Osteocyte (in vitro differentiated cells): Measurements from ENCODE around the gene DEGS2. TPM values are rescaled to one million over a fixed set of nuclear protein-coding genes. Genes with fewer than 3 reads are reported as not detected.
"Not testable (repeated sequence)": the region's sequence is repeated elsewhere in the genome, so short reads cannot be mapped to it uniquely, and the experiment has no call there.

Experiments
- DNase-seq: peaks from one replicate; pipeline ENCODE4 v3.0.0; 2021; ENCODE audit warnings: mixed read lengths; ENCODE audit not compliant: unreplicated experiment; ENCODE audit errors: extremely low spot score
- H3K27ac Mint-ChIP-seq: one replicate; pipeline ENCODE4 v1.8.0; 2021; ENCODE audit warnings: mild to moderate bottlenecking, mixed read lengths; ENCODE audit not compliant: unreplicated experiment
- H3K27me3 Mint-ChIP-seq: one replicate; pipeline ENCODE4 v1.8.0; 2021; ENCODE audit warnings: mixed read lengths; ENCODE audit not compliant: unreplicated experiment
- H3K36me3 Mint-ChIP-seq: one replicate; pipeline ENCODE4 v1.8.0; 2021; ENCODE audit warnings: mixed read lengths; ENCODE audit not compliant: unreplicated experiment
- H3K4me1 Mint-ChIP-seq: one replicate; pipeline ENCODE4 v1.8.0; 2021; ENCODE audit warnings: mixed read lengths; ENCODE audit not compliant: unreplicated experiment
- H3K4me3 Mint-ChIP-seq: one replicate; pipeline ENCODE4 v1.8.0; 2021; ENCODE audit warnings: mild to moderate bottlenecking, moderate library complexity, mixed read lengths; ENCODE audit not compliant: unreplicated experiment
- H3K9me3 Mint-ChIP-seq: one replicate; pipeline ENCODE4 v1.8.0; 2021; ENCODE audit warnings: mixed read lengths; ENCODE audit not compliant: unreplicated experiment
- long read RNA-seq: library from polyadenylated mRNA; unstranded; transcript quantifications from one replicate; pipeline ENCODE4 v2.0.0, GENCODE V29; 2021
- total RNA-seq: library from RNA; stranded (reverse); gene quantifications from 2 replicates; pipeline ENCODE4 v1.2.1, GENCODE V29; 2021
- TF ChIP-seq, protein P1 (sequence below): fragments of 200-600 bp; sonication (generic); IDR thresholded peaks from 2 replicates; pipeline ENCODE4 v1.5.0; 2021; ENCODE audit warnings: antibody characterized with exemption, mild to moderate bottlenecking, moderate library complexity

Gene DEGS2
- 0.19 and 0.21 TPM in 2 replicates for total RNA-seq
- long read RNA-seq = 0 reads

DNA sequence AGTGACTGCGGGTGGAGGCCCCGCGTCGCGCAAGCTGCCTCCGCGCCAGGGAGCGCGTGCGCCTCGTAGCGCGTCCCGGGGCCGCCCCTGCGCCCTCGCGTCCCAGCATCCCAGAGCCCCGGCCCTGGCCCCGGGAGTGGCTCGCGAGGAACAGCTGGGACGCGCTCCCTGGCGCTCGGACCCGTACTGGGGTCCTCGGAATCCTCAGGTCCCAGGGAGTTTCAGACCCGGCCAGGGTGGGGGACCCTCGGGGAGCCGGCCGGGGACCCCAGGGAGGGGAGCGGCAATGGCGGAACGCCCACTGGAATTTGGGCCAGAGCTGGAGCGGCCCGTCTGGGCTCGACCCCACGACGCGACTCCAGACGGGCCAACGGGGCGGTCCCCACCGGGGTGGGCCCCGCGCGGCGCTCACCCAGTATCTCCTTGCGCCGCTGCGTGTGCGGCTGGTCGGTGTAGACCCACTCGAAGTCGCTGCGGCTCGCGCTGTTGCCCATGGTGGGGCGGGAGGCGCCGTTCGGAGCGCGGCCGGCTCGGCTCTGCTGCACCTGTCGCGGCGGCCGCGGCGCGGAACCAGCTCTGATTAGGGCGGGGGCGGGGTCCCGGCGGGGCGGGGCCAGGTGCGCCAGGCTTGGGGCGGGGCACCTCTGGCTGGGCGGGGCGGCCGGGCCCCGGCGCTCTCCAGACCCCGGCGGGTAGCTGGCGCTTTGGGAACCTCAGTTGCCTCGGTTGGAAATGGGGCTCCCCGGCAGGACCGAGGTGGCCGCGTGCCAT lies at the start of gene DEGS2:
TSS of gene DEGS2 (minus strand) at position 552 of the 771 bp plus-strand sequence. CDS start at position 494, 58 bp downstream.
- peaks cover 22% of the 10 kb centered on the region for H3K27me3 Mint-ChIP-seq

DNA sequence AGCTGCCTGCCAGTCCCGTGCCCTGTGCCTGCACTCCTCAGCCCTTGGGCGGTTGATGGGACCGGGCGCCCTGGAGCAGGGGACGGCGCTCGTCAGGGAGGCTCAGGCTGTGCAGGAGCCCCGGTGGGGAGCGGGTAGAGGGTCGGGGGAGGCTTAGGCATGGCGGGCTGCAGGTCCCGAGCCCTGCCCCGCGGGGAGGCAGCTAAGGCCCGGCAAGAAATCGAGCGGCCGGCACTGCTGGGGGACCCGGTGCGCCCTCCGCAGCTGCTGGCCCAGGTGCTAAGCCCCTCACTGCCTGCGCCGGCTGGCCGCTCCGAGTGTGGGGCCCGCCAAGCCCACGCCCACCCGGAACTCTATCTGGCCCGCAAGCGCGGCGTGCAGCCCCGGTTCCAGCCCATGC lies 48.7 kb upstream of the DEGS2 start:
- H3K27ac Mint-ChIP-seq, H3K27me3 Mint-ChIP-seq, H3K9me3 Mint-ChIP-seq, H3K4me1 Mint-ChIP-seq, H3K4me3 Mint-ChIP-seq, H3K36me3 Mint-ChIP-seq, DNase-seq: not testable (repeated sequence)

More for the DNA sequence above, at the start of gene DEGS2:
- Mint-ChIP-seq H3K4me3 (peak within 1 kb of the TSS; percentile 29), H3K36me3 (peaks cover 3% of the 10 kb centered on the region), H3K27ac (no peak within 1 kb of the TSS), H3K4me1 (peaks cover 1% of the 10 kb centered on the region), H3K9me3 (peaks cover 5% of the 10 kb centered on the region)
- TF ChIP-seq, protein P1, sequence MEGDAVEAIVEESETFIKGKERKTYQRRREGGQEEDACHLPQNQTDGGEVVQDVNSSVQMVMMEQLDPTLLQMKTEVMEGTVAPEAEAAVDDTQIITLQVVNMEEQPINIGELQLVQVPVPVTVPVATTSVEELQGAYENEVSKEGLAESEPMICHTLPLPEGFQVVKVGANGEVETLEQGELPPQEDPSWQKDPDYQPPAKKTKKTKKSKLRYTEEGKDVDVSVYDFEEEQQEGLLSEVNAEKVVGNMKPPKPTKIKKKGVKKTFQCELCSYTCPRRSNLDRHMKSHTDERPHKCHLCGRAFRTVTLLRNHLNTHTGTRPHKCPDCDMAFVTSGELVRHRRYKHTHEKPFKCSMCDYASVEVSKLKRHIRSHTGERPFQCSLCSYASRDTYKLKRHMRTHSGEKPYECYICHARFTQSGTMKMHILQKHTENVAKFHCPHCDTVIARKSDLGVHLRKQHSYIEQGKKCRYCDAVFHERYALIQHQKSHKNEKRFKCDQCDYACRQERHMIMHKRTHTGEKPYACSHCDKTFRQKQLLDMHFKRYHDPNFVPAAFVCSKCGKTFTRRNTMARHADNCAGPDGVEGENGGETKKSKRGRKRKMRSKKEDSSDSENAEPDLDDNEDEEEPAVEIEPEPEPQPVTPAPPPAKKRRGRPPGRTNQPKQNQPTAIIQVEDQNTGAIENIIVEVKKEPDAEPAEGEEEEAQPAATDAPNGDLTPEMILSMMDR = no peak
- DNase-seq = no peak

DNA sequence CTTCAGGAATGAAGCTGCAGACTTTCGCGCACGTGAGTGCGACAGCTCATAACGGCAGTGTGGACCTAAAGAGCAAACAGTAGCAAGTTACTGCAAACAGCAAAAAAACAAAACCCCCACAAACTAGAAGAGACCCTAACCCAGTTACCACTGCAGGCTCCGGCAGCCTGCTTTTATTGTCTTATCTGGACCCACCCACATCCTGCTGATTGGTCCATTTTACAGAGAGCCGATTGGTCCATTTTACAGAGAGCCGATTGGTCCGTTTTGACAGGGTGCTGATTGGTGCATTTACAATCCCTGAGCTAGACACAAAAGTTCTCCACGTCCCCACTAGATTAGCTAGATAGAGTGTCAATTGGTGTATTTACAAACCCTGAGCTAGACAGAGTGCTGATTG lies 48.1 kb upstream of the DEGS2 start:
- H3K4me3 Mint-ChIP-seq = not testable (repeated sequence)

DNA sequence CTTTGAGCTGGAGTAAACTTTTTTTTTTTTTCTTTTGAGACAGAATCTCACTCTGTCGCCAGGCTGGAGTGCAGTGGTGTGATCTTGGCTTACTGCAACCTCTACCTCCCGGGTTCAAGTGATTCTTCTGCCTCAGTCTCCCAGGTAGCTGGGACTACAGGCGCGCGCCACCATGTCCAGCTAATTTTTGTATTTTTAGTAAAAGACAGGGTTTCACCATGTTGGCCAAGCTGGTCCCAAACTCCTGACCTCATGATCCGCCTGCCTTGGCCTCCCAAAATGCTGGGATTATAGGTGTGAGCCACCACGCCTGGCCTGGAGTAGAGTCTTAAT lies 45.4 kb upstream of the DEGS2 start:
- H3K4me1 Mint-ChIP-seq, H3K9me3 Mint-ChIP-seq, DNase-seq, H3K36me3 Mint-ChIP-seq, H3K27me3 Mint-ChIP-seq, H3K27ac Mint-ChIP-seq, H3K4me3 Mint-ChIP-seq: not testable (repeated sequence)

More for the DNA sequence above, 48.1 kb upstream of the DEGS2 start:
- not testable (repeated sequence) for DNase-seq, H3K27ac Mint-ChIP-seq, H3K9me3 Mint-ChIP-seq, H3K36me3 Mint-ChIP-seq, H3K27me3 Mint-ChIP-seq, H3K4me1 Mint-ChIP-seq

DNA sequence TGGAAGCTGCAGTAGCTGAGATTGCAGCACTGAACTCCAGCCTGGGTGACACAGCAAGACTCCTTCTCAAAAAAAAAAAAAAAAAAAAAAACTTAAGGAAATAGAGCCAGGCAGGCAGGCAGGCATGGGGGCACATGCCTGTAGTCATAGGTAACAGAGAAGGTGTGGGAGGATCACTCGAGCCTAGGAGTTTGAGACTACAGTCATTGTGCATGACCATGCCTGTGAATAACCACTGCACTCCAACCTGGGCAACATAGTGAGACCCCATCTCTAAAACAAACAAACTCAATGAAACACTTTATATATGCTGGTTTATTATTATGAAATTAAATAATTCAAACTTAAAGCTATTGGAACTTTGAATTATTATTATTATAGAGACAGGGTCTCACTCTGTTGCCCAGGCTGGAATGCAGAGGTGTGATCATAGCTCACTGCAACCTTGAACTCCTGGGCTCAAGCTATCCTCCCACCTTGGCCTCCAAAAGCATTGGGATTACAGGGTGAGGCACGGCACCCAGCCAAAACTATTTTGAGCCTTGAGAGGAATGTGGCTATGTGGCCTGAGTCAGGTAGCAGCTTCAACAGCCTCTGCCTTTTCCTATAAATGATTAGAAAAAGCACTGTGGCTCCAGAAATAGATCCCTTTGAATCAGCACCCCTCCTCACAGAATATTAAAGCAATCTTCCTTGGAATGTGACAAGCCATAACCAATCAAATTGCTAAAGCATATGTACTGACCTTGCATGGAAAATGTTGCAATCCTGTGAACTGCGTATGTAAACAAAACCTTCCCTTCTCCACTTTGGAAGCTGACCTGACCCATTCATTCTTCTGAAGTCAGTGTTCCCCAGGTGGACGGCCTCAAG lies 44.8 kb upstream of the DEGS2 start:
- Mint-ChIP-seq H3K27ac (no peak overlapping the region), H3K4me1 (peaks cover 4% of the 10 kb centered on the region), H3K4me3 (no peak overlapping the region), H3K27me3 (no peaks in the 10 kb centered on the region), H3K9me3 (no peaks in the 10 kb centered on the region), H3K36me3 (peaks cover 2% of the 10 kb centered on the region)
- TF ChIP-seq, protein P1 = no peak
- no peak for DNase-seq

DNA sequence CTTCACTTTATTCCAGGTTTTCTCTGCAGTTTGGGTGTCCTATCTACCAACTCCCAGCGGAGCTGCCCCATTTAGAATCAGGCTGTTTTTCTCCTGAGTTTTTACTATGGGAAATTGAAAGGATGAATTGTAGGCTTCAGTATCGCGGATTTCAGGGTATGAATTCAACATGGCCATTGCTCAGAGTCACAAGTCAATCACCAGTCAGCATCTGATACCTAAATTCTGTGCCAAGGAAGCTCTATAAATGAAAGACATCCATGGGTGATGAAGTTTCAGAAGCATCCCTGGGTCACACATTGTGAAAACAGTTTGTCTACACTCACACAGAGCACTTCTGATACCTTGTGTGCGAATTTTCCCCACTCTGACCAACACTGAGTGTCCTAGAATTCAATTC lies 43.7 kb upstream of the DEGS2 start:
- H3K27me3 Mint-ChIP-seq = no peaks in the 10 kb centered on the region
- peaks cover 4% of the 10 kb centered on the region for H3K4me1 Mint-ChIP-seq
- no peaks in the 10 kb centered on the region for H3K9me3 Mint-ChIP-seq
- DNase-seq = no peak
- no peak overlapping the region for H3K27ac Mint-ChIP-seq
- H3K4me3 Mint-ChIP-seq = no peak overlapping the region
- H3K36me3 Mint-ChIP-seq = peaks cover 2% of the 10 kb centered on the region
- TF ChIP-seq, protein P1 = no peak
